ENCODE data around the gene NUP153.

- TF ChIP-seq CTCF (IDR thresholded peaks at IDR 0.05), result no peak
- no peak for TF ChIP-seq POLR2A (IDR thresholded peaks at IDR 0.05)
Measured at GRCh38 chr6:17615794-17616193, 90.9 kb downstream of the NUP153 start.
